ENCODE results near the gene AADACL4.

Gene AADACL4

GRCh38 chr1:12643785-12644184 lies at the start of gene AADACL4:
Gene AADACL4 (plus strand): TSS chr1:12644085. CDS start chr1:12644547, 462 bp downstream.
- DNase-seq, result no peak

DNA sequence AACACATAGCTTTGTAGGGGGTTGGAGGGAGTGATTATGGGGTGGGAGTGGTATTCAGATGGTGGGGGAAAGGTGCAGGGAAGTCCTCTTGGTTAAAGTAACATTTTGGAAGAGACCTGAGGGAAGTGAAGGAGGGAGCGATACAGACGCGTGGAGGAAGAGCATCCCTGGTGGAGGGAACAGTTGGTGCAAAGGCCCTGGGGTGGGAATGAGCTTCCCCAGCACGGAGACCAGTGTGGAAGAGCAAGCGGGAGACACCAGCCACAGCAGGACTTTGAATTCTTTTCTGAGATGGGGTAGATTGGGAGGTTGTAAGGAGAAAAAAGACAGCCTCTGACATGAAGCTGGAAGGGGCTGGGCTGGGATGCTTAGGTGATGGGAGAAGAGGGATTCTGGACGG lies 49.4 kb upstream of the AADACL4 start:
- DNase-seq, result no peak

GRCh38 chr1:12594966-12595756 lies 48.7 kb upstream of the AADACL4 start:
- no peak for DNase-seq

- DNase-seq, result no peak
Observed at GRCh38 chr1:12595757-12596006, 48.2 kb upstream of the AADACL4 start.

GRCh38 chr1:12596007-12596821 lies 47.7 kb upstream of the AADACL4 start:
- no peak for DNase-seq

GRCh38 chr1:12597792-12598191 lies 46.1 kb upstream of the AADACL4 start:
- no peak for DNase-seq

GRCh38 chr1:12598974-12599373 lies 44.9 kb upstream of the AADACL4 start:
- no peak for DNase-seq

GRCh38 chr1:12599657-12600056 lies 44.2 kb upstream of the AADACL4 start:
- DNase-seq, result no peak

DNA sequence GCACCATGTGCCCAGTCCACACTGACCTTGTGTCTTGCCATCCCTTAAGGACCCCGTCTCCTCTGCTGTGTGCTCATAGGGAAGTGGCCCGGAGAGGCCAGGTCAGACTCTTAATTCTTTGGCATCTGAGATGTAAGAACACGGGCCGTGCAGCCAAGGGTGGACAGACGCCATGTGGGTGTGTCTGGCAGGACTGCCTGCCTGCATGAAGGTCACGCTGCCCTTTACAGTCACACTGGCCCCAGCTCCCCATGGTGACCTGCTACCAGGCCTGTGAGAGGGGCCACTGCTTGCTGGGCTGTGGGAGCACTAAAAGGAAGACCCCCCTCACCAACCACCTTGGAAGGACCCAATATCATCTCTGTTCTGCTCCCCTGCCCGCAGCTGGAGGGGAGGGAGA lies 43.5 kb upstream of the AADACL4 start:
- DNase-seq, result no peak

DNA sequence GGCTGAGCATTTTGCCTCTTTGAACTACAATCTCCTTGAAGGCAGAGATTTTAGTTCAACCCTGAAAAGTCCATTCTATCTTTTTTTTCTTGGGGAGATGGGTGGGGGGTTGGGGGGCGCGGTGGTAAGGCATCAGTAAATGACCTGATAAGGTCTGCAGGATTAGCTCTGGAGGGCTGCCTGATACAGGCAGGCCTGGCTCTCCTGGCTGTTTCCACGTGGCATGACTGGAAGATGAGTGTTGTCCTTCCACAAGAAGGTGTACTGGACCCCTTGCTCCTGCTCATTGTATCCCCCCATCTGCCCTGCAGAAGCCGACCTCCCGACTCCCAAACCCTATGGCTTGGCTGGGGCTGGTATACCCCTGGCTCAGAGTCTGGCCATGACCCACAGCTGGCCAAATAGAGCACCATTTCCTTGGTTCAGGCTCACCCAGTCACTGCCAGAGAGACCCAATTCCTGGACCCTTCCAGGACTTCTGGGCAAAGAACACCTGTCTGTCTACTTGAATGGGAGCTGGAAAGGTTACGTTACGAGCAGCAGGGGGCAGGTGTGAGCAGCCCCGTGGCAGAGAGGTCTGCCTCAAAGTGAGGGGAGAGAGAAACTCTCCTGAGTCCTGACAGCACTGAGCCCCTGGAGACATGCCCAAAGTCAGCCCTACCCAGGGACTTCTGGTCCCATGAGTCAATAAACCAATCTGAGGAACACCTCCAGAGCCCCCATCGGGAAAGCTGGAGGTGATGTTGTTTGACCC lies 42.8 kb upstream of the AADACL4 start:
- DNase-seq, result peak; percentile 42

- DNase-seq, result peak; percentile 60
Observed at GRCh38 chr1:12601700-12602658, 41.9 kb upstream of the AADACL4 start.

DNA sequence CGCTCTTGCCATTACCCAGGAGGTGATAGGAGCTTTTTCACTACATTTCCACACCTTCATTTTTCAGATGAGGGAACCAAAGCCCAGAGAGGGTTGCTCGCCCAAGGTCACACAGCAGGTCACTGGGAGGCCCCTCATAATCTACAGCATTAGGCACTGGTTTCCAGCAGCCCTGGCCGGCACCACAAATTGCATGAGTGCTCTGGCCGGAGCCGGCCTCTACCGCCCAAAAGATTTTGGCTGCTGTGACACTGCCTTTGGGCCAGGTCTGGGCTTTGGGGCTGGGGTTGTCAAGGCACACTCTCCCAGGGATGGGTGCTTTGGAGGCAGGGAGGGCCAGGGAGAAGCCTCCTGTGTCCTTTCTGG lies 41.2 kb upstream of the AADACL4 start:
- DNase-seq, result no peak

GRCh38 chr1:12603224-12603623 lies 40.7 kb upstream of the AADACL4 start:
- no peak for DNase-seq

DNA sequence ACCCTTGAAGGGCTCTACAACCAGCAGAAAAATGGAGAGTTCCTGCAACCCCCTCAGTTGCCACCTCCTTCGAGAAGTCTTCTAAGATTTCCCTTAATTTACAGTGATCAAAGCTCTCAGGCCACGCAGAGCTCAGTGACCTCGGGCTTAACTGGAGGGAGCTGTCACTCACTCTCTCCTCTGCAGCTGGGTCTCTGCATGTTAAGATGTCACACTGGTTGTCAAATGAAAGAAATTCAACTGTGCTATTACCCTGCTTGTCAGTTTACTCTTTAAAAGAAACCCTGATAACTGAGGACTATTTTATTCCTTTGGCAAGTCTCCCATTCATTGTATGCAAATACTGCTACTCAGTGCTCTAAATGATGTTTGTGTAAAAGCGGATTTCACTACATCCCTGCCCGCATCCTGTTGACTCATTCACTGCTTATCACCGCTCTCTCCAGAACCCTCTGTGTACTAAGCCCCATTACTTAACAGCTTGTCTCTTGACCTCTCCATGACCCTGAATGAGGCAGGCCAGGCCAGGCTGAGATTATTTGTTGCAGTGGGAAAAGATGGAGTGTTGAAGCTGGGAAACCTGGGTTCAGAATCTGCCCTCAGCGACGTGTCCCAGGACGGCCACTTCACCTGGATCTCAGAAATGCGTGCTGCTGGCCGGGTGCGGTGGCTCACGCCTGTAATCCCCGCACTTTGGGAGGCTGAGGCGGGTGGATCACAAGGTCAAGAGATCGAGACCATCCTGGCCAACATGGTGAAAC lies 39.6 kb upstream of the AADACL4 start:
- DNase-seq, result peak; percentile 47

GRCh38 chr1:12604986-12605385 lies 38.9 kb upstream of the AADACL4 start:
- DNase-seq, result no peak

DNA sequence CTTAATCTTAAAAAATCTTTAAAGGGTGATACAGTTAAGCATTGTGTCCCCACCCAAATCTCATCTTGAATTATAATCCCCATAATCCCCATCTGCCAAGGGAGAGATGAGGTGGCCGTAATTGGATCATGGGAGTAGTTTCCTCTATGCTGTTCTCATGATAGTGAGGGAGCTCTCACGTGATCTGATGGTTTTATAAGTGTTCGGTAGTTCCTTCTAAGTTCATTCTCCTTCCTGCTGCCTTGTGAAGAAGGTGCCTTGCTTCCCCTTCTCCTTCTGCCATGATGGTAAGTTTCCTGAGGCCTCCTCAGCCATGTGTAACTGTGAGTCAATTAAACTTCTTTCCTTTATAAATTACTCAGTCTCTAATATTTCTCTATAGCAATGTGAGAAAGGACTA lies 36.6 kb upstream of the AADACL4 start:
- DNase-seq, result no peak

- no peak for DNase-seq
Observed at GRCh38 chr1:12608311-12608957, 35.5 kb upstream of the AADACL4 start.

DNA sequence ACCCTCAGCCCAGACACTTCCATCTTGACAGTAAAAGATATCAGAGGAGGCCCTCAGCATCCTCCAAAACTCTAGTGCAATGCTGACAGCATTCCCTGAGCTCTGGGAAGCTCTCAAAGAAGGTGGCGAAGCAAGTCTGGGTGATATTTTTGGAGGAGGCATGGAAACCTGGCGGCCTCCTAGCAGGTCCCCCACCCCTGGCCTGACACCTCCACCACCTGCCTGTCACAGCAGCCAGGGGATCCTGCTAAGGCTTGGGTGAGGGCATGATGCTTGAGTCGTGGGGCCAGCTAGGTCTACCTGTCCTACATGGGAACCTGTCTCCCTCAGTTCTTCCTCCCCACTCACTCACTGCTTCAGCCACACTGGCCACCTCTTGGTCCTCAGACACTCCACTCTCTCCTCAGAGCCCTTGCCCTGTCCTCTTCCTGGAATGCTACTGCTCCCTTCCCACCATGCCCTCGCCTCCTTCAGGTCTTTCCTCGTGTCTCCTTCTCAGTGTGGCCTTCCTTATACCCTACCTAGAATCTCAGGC lies 34.3 kb upstream of the AADACL4 start:
- no peak for DNase-seq

GRCh38 chr1:12610305-12610935 lies 33.5 kb upstream of the AADACL4 start:
- no peak for DNase-seq

DNA sequence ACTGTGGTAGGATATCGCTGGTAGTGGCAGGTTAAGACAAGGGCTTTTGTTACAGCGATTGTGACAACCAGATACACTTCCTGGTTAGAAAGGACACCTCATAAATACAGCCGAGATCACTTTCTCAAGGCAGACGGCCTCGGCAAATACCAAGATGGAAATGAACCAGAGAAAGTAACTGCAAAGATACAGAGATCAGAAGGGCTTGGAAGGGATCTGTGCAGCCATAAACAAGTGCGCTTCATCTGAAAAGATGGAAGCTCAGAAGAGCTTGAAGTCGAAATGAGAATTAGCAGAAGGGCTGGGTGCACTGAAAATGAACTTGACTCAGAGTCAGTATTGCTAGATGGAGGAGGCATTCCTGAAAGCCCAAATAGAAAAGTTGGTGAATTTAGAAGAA lies 32.9 kb upstream of the AADACL4 start:
- DNase-seq, result no peak

- DNase-seq, result no peak
Observed at GRCh38 chr1:12613180-12613579, 30.7 kb upstream of the AADACL4 start.
